HG03196 (cell line): ENCODE measurements around the gene RBFOX1.

Experiments
- ATAC-seq: cut with Tn5 transposase; IDR thresholded peaks from one replicate; pipeline ENCODE4 v1.9.1; 2021; ENCODE audit not compliant: unreplicated experiment

The RBFOX1 gene

DNA sequence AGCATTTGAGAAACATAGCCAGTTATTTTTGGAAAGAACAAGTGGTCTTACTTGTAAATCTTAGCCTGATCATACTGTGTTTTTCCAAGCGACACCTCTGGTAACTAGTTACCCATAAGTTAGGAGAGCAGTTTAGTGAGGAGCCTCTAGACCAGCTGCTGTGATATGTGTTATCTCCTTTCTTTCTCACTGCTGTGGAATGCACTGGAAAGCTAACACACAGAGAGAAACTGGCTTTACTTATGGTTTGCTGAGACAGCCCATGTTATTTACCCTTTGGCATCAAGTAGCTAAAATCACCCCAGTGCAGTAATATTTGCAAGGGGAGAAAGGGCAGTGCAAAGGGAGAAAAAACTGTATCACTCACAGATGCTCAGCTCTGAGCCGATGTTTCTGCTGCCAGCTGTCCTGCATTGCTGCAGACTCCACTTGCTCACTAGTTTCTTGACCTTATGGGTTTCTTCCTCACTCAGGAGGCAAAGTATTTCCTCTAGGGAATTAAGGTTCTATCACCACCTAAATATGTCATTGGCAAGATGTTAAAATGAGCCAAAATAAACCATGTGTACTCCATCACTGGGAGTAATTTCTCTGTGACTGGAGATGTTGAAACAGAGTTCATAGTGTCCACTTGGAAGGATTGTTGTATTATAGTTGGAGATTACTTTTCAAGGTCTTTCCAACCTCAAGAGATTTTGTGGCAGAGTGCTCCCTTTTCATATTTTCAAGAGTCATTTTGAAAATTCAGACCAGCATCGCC lies 2.3 kb downstream of the RBFOX1 start:
- ATAC-seq: no peak

DNA sequence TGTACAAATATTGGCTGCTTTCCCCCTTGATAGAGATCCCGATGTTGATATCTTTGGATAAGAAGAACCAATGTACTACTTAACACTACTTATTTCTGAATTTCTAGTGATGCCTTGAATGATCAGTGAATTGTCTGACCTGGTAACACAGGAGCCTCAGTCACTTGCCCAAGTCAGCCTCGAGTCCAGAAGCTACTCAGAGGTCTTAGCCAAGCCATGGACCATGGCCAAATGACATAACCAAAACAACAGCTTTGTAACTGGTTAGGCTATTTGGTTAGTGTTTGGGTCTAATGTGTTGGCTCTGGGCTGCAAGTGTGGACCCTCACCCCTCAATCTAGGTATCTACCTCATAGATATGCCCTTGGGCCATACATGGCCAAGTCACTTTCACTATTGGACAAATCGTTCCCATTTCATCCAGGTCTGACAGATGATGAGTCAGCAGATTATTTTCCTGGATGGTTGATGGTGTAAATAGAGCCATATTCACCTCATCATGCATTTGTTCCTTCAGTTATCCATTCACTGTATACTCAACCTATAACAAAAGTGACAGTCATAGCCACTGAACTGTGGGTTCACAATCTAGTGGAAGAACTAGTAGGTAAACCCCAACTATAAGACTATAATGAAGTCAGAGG lies 3.5 kb downstream of the RBFOX1 start:
- no peak for ATAC-seq

DNA sequence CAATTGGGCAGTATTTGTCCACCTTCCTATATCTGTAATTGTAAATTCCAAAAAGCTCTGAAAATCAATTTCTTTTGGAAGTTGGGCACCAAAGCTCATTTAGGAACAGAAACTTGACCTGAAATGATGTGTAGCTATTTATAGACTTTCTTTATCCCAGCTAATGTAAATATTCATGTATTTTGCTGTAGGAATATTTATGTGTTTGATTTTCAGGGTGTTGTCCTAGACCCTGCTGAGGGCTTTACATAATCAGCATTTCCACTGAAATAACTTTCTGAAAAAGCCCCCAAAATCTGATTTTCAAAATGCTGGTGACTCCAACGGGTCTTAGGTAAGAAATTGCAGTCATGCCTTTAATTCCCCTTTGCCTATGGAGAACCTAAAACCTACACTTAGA lies 4.1 kb downstream of the RBFOX1 start:
- ATAC-seq: no peak

DNA sequence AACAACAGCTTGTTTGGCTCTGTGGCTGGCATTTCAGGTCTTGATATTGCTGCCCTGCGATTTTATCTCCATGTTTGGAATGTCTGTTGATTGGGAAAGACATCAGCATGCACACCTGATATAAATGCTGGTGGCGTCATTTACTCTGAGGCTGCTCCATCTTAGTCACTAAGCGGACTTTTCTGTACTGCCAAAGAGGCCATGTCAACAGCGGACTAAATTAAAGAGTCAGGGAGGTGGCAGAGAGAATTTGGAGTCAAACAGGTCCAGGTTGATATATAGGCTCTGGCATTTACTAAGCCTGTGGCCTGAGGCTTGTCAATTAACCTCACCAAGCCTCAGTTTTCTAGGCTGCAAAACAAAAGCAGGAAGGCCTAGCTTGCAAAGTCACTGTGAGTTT lies 6.2 kb downstream of the RBFOX1 start:
- no peak for ATAC-seq

DNA sequence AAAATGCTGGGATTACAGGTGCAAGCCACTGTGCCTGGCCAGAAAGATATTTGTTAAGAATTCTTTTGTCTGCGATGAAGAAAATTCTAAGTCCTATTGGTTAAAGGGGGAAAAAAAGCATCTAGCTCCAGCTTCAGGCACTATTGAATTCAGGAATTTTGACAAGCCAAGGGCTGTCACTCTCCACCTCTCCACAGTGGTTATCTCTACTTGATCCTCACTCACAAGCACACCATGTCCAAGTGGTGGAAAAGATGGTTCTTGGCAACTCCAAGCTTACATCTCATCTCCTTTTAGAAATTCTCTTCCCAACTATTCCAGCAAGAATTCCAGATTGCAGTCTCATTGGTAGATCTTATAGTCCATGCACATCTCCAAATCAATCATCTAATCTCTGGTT lies 7.1 kb downstream of the RBFOX1 start:
- no peak for ATAC-seq

DNA sequence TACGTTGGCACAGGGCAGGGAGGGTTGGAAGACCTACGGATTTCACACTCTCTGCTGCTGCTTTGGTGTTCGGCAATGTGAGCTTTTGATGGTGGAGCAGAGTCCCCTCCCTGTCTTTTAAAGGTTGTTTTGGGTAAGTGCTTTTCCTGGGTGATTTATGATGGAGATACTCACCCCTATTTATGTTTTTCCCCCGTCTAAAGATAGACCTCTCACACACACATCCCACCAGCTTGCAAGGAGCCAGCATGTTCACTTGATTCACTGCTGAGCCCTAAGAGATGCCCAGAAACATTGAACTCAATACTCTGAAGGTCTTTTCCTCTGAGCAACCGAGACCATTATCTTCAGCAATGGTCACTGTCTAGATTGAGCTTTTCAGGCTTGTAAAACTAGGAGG lies 8.3 kb downstream of the RBFOX1 start:
- no peak for ATAC-seq

DNA sequence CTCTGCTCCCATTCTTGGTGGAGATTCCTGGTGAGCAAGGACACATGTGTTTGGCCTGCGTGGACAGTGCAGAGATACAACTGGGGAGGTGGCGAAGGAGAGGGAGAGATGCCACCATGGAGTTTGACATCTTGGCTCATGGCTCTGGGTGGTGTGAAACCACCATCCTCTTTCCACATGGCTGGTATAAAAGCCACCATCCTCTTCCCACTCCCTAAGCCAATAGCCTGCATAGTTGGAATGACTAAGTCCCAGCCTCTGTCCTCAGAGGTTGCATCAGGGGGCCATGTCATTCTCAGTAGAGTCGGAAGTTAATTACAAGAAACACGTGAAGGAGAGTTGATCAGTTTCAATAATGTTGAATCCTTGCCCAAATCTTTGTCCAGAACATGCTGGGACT lies 10.0 kb downstream of the RBFOX1 start:
- no peak for ATAC-seq

DNA sequence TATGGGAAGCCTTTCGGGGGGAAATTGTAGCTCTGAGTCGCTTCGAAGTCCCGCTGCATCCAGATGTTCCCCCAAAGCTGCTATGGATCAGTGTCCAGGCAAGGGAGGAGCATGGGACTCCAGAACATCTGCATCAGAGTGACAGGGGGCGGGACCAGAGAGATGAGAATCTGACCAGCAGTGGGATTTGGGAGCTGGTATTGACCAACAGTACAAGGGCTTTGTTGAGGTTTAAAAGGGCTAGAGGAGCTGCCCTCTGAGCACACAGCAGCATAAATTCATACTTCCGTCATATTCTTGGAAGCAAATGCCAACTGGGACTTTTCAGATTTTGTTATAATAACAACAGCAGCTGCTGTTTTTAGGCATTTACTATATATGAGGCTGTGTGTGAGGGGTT lies 10.6 kb downstream of the RBFOX1 start:
- ATAC-seq: no peak

DNA sequence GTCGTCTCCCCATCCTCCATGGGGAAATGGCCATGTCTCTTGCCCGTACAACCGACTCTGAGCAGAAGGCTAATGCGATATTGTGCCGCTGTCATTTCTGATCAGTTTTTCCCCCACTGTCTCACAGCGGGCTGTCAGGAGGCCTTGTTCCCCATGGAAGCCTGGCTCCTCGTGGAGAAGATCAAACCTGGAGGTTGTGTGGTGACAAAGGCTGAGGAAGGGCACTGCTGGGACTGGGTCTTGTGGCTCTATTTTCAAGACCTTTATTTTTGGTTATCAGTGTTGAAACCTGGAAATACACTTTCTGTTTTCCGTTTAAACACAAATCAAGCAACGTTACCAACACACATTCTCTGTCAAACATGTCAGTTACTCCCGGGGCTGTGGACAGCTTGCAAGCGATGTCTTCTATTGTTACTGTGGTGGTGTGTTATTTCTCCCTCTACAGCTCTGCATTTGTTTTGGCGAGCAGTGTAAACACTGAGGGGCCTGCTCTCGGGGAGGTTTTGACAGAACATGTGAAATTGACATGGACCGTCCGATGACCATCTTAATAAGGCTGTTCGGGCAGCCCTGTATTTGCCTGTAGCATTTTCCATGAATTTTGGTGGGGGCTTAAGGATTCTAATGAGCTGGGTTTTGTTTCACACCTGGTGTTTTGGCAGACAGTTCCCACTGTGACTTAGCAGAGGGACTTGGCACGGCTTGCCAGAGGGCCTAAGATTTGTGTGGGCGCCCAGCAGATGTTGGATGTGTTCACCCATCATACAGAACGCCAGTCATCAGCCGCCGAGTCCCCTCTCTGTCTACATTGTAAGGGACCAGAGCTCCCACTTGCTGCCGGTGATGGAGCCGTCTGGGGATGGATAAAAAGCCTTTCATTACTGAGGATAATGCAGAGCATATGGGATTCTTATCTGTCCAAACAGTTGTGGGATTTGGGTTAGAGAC lies 12.5 kb downstream of the RBFOX1 start:
- no peak for ATAC-seq

DNA sequence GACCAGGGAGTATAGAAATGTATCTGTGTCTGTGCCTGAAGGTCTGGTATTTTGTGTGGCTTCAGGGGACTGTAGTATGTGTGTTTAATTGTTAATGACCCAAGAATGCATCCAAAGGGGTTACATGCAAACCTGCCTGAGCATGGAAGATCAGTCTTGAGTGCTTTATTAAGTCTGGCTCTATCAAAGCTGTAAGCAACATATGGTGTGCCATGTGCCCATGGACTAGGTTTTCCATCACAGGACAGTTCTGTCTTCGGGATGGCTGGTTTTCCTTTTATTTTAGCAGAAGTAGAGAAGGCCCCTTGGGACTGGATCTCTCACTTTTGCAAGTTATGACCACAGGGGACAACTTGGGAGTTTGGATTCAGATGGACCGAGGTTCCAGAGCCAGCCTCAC lies 18.2 kb downstream of the RBFOX1 start:
- ATAC-seq: no peak

DNA sequence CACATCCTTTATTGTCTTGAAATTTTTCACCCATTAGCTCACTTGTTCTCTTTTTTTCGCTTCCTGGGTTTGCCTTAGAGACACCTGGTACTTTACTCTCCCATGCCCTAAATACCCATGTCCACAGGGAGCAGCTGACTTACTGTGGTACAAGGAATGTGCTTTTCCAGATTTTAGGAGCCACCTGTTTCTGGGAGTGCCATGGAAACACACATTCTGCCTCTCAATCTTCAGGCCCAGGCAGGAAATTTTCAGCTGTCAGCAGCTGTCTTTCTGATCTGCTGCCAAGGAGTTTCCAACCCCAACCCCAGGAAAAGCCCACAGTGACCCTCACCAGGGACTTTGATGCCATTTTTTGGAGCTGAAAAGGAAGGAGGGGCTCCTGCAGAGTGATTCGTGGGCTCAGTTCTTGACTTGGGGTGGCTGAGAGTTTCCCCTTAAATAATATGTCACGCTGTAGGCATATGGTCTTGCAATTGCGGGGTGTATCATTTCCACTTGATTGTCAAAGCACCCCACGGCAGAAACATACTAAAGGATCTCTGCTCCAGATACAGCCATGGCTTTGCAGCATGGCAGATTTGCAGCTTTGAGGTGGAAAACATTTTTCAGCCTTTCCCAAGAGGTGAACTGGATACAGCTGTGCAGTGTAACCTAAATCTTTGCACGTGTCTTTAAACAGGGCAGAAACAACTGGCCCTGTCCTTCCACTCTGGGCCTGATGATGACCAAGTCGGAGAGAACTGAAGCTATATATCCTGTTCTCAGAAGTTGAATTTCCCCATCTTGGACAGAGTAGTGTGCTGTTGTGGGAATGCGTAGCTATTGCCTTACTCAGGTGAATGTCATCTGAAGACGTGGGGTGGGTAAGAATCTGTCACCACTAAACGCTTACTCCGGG lies 19.2 kb downstream of the RBFOX1 start:
- no peak for ATAC-seq

DNA sequence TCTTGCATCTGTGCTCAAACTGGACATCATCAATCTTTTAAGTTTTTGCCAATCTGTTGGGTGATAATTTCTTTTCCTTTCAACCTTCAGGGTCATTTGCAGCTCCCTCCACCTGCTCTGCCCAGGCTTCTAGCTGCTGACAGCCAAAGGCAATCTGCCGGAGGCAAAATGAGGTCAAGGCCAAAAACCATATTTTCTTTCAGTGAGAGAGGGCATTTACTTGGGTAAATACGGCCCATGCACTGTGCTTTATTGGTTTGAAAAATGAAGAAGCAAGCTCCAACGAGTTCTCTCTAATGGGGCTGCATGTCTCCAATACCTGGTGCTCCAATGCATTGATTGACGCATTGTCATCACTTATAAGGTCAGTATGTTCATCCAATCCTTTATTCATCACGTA lies 23.1 kb downstream of the RBFOX1 start:
- no peak for ATAC-seq

DNA sequence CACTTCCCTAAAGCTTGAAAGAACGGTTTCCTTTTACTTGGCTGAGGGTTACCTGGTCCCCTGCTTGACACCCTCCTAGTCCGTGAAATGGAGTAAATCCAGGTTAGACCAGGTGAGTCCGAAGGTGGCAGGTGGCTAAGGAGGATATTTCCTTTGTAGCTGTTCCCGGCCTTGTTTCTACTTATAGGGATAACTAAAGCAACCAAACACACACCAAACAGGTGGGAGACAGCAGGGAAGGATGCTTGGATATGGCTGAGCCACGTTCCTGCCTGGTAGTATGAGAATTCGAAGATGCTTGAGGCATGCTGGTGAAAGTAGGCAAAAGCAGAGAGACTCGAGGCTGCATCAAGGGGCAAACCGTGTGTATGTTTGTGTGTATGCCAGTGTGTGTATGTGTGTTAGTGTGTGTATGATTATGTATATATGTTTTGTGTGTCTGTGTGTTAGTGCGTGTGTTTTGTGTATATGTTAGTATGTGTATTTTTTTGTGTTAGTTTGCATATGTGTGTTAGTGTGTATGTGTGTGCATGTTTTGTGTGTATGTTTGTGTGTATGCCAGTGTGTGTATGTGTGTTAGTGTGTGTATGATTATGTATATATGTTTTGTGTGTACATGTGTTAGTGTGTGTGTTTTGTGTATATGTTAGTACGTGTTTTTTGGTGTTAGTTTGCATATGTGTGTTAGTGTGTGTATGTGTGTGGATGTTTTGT lies 28.9 kb downstream of the RBFOX1 start:
- ATAC-seq: no peak

DNA sequence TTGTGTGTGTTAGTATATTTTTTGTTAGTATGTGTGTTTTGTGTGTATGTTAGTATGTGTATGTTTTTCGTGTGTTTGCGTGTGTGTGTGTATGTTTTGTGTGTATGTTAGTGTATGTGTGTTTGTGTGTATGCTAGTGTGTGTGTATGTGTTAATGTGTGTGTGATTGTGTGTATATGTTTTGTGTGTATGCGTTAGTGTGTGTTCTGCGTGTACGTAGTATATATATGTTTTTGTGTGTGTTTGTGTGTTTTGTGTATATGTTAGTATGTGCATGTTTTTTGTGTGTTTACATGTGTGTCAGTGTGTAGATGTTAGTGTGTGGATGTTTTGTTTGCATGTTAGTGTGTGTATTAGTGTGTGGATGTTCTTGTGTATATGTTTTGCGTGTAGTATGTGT lies 29.6 kb downstream of the RBFOX1 start:
- ATAC-seq: no peak

DNA sequence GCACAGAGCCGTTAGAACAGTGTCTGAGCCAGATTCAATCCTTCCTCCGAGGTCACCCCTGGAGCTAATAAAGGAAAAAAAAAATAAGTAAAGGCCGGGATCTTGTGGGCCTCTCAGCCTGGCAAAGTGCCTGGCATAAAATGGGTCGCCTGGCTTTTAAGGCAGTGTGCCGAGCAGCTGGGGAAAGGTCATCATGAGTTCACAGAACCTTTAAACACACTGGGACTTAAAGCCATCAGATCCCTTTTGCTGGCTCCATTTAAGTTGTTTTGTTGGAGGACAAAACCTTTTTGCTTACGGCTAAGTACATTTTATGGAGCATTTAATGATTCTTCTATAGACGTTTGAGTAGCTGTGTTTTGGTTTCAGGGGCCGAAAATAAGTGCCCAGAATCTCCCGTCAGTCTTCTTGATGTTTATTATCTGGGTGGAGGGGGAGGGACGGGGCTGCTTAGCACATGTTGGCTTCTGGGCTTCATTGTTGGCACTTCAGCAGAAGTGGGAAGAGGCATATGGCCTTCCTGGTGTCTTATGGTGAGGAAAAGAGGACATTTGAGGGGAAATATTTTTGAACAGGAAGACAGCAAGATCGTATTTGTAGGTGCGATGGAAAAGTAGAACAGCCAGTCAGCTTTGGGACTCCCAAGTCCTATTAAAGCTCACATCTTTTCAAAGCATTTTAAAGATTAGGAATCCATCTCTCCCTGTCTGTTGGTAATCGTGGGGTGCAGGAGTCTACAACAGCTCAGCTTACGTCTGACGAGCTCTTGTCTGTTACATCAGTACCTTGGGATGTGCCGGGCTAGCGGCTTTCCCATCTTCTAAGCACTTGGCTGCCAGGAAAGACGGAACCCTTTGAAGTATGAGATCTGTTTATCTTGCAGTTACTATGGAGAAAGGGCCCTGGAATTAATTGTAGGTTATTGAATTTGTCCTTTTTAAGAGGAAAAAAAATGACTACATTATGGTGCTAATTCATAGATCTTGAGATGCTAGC lies 31.1 kb downstream of the RBFOX1 start:
- ATAC-seq: no peak

DNA sequence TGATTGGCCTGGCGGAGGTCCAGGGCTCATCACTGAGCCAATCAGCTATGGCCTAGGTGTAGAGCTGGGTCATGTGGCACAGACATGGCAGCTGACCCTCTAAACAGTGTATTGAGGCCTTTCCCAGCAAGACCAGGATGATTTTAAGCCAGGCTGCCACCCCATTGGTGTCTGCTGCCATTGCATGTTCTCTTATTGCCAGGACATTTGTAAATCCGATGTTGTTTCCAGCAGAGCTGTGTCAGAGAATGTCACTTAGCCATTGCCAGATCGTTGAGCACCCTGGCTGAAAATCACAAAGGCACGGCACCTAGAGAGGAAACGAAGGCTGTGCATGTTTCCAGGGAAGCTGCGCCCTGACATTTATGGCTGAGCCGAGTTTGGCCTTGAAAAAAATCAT lies 33.4 kb downstream of the RBFOX1 start:
- ATAC-seq: no peak

DNA sequence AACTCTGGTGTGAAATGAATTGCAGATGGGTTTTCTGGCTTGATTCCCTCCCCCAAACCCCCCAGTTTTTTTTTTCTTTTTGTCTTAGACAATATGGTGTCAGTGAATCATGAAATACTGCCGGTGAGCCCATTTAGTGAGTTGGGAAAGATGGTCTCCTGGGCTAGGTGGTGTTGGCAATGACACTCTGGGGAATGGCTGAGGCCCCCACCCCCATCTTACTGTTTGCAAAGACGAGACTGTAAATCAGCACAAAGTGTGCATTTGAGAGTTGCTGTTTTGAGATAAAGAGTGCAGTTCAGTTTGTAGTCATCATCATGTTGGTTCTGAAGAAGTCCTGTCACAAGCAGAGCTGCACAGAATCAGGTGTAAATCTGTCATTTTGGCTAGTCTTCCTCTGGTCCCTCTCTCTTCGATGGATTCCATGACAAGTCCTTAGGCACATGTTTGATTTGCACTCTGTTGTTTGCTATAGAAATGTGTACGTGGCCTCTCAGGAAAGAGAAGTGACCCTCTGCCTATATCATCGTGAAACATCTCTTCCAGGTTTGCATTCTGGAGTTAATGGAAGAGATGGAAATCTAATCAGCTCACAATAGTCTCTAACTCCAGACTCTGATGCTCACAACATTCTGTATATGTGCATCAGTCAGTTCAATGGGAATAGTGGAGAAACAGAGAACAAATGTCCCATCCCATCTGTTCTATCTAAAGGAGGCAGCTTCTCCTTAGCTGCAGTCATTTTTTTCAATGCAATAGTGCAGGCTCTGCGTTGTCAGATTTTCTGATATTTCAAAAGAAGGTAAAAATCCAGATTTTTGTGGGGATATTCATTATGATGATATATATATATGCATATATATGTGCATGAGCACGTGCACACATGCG lies 34.6 kb downstream of the RBFOX1 start:
- no peak for ATAC-seq

DNA sequence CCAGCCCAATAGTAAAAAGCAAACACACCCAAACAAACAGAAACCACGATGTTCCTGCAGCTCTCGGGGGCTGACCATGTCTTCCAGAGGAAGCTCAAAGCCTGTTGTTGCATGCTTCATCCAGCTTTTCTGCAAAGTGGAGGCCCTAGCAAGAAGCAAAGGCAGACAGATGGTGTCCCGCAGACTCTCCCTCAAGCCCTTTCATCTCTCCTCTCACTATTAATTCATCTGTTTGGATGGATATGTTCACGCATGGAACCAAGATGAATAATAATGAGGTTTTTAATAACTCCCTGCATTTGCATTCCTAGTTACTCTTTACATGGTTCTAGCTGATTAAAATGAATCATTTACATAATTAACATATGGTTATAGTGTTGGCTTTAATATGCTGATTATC lies 36.6 kb downstream of the RBFOX1 start:
- no peak for ATAC-seq
